CD1c-positive myeloid dendritic cell (primary cell): ENCODE results near the gene SCN11A.
A peak's percentile ranks its signal among the peaks of the same experiment; 100 is the strongest.
"Not testable (repeated sequence)": the region's sequence is repeated elsewhere in the genome, so short reads cannot be mapped to it uniquely, and the experiment has no call there.

Source experiments
- DNase-seq: peaks from one replicate; pipeline ENCODE4 v3.0.0-alpha.2; 2016; ENCODE audit errors: extremely low spot score

The SCN11A gene

DNA sequence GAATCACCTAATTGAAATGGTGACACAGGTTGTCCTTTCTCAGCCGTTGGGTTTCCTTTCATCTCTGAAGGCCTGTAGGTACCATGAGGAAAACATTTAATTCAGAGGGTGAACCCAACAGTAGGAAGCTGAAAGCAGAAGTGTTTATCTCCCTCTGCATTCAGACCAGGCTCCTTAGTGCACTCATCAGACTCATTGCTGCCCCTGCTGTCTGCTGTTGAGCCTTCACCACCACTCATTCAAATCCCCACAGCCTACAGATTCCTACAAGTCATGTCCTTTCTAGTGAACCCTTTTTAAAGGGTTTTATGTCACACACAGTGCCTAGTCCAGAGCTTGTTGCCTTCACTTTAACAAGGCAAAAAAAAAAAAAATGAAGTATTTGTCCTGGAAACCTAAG lies 13.5 kb upstream of the SCN11A start:
- peak; percentile 55 for DNase-seq

DNA sequence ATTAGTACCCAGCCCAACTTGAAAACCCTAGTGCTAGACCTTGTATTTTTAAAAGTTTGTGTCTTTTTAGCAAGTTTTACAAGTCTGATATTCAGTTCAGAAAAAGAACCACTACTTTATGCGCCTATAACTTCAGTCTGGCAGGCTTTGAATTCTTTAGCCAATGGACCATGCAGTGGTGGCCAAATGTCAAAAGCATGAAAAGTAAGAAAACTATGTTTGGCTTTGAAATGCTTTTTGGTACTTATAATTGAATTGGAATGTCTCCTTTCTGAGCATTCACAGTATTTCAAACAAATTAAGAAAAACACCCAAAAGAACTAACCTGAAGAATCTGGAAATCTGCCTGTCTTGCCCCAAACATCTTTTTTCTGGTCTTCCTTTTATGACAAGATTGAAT lies 12.9 kb upstream of the SCN11A start:
- no peak for DNase-seq

DNA sequence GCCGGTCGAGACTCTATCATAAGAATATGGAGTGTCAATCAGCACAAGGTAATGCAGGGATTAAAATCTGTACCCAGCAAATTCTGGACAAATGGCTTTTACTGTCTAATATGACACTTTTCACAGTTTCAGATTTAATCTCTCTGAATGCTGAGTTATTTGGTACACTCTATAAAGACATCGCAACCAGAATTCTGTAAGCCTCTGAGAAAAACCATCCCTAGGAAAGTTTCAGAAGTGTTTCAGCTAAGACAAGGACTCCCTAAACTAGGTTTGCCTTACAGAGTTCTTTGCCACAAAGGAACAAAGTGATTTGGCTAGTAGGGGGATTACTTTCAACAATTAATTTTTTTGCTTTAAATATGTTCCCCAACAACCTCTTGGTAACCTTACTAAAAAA lies 11.4 kb upstream of the SCN11A start:
- DNase-seq: no peak

DNA sequence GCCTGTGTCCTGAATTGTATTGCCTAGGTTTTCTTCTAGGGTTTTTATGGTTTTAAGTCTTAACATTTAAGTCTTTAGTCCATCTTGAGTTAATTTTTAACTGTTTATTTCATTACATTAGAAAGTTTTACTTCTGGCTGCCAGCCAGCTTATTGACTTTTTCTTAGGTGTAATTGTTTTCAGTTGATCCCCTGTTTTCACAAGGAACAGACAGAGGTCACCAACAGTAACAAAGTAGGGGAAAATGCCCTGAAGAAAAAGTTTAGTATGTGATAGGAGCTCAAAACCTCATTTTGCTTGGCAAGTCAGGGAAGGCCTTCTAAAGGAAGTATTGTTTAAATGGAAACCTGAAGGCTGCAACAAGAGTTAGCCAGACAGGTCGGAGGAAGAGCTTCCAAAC lies 10.4 kb upstream of the SCN11A start:
- no peak for DNase-seq

DNA sequence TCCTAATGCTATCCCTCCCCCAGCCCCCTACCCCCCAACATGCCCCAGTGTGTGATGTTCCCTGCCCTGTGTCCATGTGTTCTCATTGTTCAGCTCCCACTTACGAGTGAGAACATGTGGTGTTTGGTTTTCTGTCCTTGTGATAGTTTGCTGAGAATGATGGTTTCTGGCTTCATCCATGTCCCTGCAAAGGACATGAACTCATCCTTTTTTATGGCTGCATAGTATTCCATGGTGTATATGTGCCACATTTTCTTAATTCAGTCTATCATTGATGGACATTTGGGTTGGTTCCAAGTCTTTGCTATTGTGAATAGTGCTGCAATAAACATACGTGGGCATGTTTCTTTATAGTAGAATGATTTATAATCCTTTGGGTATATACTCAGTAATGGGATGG lies 9.5 kb upstream of the SCN11A start:
- DNase-seq: not testable (repeated sequence)

DNA sequence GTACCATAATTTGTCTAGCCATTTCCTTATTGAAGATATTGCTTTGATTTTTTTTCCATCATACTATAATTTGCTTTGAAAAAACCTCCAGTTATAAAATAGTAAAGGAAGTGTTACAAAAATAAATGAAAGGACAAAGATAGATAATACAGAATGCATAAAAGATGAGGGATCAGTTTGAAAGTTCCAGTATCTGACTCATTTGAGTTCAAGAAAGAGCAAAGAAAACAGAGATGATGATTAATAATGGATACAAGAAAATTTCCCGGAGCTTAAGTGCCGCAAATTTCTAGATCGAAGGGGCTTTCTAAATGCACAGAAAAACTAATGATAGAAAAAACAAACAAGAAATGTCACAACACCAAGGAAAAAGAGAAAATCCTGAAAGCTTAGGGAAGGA lies 4.4 kb upstream of the SCN11A start:
- no peak for DNase-seq

DNA sequence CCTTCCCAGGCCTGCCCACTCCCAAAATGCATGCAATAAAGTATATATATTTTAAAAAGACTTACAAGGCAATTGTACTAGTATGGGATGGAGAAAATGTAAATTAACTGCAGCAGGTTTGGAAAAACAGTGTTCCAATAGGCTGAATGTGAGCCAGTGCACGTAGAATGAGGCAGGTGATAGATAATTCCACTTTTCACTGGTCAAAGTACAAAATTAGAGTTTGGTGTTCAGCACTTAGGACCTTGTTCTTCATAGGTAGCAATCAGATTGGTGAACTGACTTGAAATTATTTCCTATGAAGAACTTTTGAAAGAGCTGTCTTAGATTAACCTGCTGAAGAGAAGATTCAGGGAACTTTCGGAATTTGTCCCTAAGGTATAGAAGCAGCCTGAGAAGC lies 2.0 kb upstream of the SCN11A start:
- no peak for DNase-seq

DNA sequence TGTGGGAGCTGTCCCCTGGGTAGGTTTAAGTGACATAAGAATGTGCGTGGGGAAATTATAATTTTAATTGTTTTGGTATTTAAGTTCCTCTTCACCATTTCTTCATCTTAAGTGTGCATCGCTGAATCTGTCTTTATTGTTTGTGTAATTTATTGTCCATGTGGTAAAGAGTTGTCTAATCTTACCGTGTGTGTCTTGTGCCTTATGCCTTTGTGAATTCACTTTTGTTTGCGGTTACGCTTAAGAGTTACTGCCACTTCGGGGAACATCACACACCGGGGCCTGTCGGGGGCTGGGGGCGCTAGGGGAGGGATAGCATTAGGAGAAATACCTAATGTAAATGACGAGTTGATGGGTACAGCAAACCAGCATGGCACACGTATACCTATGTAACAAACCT lies 839 bp upstream of the SCN11A start:
- no peak for DNase-seq

DNA sequence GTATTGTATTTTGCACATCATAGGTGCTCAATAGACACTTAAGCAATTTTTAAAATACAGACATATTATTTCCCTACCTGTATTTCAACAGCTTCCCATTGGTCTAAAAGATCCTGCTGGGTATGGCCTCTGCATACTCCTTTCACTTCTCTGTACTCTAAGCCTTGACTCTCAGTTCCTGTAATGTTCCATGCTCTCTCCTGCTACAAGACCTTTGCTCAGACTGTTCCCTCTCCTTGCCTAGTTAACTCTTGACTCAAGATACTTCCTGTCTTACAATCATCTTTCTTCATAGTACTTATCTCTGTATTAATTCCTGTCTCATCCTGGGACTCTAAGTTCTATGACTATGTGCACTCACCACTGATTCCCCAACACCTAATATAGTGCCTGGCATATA lies 1.7 kb downstream of the SCN11A start:
- DNase-seq: peak; percentile 85

DNA sequence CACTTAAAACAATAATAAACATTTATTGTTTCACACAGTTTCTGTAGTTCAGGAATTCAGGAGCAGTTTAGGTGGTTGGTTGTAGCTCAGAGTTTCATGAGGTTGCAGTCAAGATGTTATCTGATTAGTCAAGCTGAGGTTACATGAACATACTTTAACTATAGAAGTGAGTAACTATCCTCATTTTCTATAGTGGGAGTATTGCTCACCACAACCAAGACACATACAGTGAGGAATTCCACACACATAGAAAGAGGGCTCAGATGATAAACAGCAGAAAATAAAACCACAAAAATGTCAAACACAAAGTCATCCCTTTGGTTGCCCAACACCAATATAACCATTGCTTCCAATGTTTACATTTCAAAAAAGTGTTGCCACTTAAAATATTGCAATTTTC lies 13.6 kb downstream of the SCN11A start:
- no peak for DNase-seq

DNA sequence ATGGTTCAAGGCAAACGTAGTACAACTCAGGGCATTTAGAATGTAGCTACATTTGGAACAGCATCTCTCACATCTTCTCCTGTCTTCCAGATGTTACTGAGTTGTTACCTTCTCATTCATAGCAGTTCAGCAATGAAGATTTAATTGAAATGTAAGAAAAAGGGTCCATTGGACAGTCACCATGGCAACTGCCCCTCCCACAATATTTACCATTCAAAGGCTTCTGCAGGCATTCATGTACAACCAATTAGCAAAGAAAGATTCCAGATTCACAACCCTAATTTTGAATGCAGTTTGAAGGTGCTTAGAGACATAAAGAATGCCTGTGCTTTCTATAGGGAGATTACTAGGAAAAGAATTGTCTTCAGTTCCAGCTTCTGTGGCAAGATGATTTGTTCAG lies 22.2 kb downstream of the SCN11A start:
- no peak for DNase-seq

DNA sequence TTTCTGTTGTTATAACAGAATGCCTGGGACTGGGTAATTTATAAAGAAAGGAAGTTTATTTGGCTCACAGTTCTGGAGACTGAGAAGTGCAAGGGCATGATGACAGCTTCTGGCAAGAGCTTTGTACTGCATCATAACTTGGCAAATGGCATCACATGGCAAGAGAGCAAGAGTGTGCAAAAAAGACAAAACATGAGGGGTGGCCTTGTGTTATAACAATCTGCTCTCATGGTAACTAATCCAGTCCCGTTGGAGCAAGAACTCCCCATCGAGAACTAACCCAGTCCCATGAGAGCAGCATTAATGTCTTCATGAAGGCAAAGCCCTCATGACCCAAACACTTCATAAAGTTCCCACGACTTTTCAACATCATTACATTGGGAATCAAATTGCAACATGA lies 23.2 kb downstream of the SCN11A start:
- DNase-seq: no peak

DNA sequence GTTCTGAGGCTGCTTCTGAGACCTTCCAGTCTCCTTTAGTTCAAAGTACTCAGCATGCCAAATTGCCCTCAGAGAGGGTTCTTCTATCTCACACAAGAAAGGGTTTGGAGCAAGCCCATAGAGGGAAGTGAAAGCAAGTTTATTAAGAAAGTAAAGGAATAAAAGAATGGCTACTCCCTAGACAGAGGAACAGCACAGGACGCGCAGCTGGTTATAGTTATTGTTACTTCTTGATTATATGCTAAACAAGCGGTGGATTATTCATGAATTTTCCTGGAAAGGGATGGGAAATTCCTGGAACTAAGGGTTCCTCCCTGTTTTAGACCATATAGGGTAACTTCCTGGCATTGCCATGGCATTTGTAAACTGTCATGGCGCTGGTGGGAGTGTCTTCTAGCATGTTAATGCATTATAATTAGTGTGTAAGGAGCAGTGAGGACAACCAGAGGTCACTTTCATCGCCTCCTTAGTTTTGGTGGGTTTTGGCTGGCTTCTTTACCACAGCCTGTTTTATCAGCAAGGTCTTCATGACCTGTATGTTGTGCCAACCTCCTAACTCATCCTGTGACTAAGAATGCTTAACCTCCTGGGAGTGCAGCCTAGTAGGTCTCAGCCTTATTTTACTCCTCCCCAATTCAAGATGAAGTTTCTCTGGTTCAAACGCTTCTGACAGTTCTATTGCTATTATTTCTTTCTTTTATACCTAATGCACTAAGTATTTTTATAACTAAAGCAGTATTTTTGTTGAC lies 26.3 kb downstream of the SCN11A start:
- peak; percentile 56 for DNase-seq

DNA sequence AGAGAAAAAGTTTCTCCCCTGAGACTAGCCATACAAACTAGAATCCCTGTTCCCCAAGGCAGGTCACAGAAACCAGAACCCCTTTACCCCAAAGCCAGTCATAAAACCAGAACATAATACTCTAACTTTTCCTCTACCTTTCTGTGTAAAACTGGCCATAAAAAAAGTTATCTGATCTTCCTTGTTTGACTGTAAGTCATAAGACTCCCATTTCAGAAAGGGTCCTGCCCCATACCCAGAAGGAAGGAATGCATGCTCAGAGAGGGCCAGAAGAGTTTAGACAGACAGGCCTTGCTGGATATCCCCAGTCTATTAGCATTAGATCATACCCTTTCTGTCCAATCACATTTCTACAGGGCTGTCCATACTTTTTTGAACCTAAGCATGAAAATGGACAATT lies 27.2 kb downstream of the SCN11A start:
- DNase-seq: no peak

DNA sequence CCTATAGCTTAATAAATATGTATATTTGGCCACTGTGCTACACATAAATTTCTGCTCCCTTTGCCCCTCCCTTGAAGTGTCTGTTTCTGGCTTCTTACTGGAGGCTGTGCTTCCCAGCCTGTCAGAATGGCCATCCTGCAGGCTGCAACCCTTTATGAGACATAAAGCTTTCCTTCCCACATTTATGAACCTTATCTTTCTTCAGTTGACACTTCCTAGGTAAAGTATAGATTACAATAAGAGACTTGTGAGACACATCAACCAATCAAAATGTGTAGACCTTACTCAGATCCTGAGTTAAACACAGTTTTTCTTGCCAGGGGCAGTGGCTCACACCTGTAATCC lies 29.5 kb downstream of the SCN11A start:
- no peak for DNase-seq

DNA sequence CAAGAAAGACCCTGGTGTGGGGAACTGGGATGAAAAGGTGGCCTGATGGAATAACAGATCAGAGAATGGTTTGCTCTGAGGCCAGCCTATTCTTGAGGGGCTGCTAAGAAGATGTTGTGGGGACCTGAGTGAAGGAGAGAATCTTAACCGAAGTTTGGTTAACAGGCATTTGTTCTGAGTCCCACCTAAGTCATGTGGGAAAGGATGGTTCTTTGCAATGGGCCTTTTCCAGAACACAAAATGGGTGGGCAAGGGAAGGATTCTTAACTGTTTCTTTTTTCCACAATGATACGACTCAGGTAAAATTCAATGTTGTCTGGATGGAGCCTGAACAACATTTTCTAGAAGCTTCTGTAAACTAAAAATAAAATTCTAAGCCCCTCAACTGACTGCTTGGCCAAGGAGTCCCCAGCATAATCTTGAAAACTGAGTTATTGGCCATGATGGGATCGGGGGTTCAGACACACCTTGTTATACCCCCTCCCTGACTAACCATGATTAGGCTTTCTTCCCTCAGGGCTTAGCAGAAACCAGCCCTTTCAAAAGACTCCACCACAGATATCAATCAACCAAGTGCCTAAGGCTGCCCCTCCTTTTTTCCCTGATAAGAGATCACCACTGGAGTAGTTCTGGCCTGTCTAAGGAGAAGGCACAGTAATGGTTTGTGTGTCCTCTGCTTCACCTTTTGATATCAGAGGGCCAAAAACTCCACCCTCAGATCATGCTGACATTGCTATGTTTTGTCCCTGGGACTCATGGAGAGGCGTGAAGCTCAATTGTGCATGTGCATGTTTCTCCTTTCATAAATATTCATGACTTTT lies 30.1 kb downstream of the SCN11A start:
- DNase-seq: no peak

DNA sequence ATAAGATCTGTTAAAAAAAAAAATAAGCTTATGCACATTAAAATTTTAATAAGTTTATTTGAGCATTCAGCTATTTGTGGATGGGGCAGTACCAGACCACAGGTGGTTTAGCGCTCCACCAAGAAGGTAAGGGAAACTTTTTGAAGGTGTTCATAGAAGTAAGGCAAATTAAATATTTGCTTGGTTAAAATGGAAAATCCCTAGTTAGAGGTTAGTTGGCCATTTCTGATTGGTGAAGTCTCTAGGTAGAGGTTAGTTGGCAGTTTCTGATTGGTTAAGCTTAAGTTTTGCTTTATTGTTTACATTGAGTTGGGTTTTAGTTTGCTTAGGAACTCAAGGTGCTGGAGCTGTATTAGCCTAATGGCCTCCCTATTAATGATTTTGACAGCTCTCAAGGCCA lies 30.7 kb downstream of the SCN11A start:
- no peak for DNase-seq

DNA sequence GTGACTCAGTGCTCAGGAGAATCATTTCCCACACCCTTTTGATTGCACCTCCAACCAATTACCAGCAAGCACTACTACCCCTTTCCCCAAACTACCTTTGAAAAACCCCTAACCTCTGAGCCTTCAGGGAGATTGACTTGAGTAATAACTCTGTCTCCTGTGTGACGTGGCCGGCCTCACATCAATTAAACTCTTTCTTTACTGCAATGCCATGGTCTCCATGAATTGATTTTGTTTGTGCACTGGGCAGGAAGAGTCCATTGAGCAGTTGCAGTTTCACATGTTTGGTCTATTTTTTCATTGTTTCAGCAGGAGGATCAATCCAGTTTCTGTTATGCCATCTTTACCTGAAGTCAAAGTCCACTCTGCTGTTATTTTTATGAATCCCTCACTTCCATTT lies 32.4 kb downstream of the SCN11A start:
- DNase-seq: no peak

DNA sequence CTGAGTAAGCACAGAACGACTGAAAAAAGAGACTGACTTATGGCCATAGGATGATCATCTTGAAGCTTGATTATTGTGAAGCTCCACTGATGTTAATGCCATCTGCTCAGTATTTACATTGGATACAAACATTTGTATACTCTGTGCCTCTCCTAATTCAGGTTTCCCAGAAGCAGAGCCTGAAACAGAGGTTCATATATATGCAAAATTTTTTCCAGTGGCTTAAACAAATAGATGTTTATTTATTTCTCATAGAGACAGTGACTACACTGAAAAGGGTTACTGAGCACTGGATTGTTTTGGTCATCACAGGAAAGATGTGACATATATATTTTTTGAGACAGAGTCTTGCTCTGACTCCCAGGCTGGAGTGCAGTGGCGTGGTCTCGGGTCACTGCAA lies 36.3 kb downstream of the SCN11A start:
- DNase-seq: no peak

DNA sequence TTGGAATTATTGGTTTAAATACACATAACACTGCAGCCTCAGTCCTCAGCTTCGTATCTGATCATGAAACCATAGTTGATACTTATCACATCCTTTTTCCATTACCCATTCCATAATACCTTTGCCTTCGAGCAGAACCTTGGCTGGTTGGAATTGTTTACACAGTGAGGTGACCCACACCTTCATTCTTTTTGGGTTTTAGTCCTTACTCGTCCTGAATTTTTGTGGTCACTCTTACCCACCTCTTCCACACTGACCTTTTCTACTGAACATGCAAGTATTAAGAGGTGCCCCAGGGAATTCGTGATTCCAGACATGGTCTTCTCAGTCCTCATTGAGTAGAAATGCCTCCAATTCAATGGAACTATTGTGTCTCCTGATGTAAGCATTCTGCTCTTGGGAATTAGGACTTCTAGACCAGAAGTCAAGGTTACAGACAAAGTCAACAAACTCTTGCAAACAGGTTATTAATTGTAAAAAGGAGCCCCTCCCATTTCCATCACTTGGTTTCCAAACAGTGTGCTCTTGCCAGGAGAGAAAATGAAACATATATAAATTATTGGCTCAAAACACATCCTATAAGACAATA lies 37.7 kb downstream of the SCN11A start:
- DNase-seq: no peak

DNA sequence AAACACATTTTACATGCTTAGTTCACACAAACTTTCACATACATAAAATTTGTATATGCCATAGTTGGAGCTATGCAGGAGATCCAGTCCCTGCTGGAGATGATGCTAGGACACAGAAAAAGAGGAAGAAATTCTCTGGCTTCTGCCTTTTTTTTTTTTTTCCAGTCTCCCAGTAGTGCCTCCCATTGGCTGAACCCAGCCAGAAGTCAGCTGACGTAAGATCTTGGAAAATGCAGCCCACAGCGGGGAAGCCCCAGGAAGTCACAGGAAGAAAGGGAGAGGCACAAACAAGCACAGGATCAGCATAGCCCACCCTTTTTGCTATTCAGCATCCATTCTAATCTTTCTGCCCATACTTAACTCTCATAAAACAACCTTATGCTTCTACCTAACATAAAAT lies 38.5 kb downstream of the SCN11A start:
- DNase-seq: peak; percentile 11

DNA sequence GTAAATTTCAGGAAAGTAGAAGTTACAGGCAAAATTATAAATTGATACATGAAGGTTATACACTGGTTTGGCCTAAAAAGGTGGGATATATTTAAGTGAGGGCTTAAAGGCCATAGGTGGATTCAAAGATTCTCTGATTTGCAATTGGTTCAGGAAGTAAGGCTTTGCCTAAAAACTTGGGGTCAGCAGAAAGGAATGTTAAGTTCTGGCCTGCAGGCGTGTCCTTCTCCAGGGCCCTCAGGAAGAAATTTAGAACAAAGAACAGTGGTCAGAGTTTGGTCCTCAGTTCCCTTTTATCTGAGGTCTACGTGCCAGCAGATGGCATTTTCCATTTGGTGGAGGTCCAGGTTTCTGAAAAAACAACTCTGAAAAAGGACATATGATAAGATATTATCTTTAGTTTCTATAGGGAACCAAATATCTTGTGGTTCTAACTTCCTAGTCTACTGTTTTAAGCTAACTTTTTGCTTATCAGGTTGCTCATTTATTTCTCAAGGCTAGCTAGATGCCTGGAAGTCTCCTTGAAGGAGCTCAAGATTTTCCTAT lies 40.5 kb downstream of the SCN11A start:
- DNase-seq: peak; percentile 22

DNA sequence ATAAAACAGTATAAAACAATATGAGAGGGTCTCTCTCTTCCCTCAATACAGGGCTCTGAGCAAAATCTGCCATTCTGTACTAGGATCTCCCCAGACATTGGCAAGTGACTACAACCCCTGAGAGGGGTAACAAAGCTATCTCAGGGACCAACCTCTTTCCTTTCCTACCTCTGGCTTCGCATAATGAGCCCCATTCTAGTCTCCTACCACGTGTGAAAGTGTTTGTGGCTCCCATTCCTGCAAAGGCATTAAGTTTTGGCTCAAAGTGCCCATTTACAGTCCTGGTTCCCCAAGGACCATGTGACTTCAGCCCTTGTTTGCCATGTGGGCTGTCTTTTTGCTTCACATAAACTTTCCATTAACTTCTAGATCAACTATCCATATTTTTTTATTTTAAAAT lies 46.4 kb downstream of the SCN11A start:
- no peak for DNase-seq
